Keratinocyte (primary cell): ENCODE data around the gene SORBS2. TPM values are rescaled to one million over a fixed set of nuclear protein-coding genes. Genes with fewer than 3 reads are reported as not detected.

Experiments
- DNase-seq: peaks from one replicate; pipeline ENCODE4 v3.0.0-alpha.2; 2011; ENCODE audit warnings: low read depth, missing footprints, low spot score
- FAIRE-seq: peaks from 2 replicates; lab custom pipeline; 2011; peaks lifted over from hg19 to GRCh38; lab: Jason Lieb, UNC
- H2AFZ ChIP-seq: 2 replicates; pipeline ENCODE4 v1.6.0; 2012; ENCODE audit warnings: low read length, control low read depth, inconsistent platforms; ENCODE audit not compliant: control insufficient read depth
- H3K27ac ChIP-seq: 2 replicates; pipeline ENCODE4 v1.5.1; 2011; ENCODE audit warnings: low read length; ENCODE audit not compliant: control insufficient read depth, insufficient read depth
- H3K27me3 ChIP-seq: 3 replicates; pipeline ENCODE4 v1.6.0; 2011; ENCODE audit warnings: low read length; ENCODE audit not compliant: control insufficient read depth, insufficient read depth; ENCODE audit errors: extremely low read depth
- H3K36me3 ChIP-seq, 2 experiments: 2 replicates in 1 of 2; 3 replicates in 1 of 2; pipeline ENCODE4 v1.5.1; 2011; ENCODE audit warnings: low read length in 2 of 2, mild to moderate bottlenecking in 1 of 2; ENCODE audit not compliant: control insufficient read depth in 2 of 2, insufficient read depth in 2 of 2; ENCODE audit errors: extremely low read depth in 1 of 2
- H3K4me1 ChIP-seq: 3 replicates; pipeline ENCODE4 v1.5.1; 2011; ENCODE audit warnings: low read length; ENCODE audit not compliant: control insufficient read depth, insufficient read depth; ENCODE audit errors: extremely low read depth
- H3K4me2 ChIP-seq: 3 replicates; pipeline ENCODE4 v1.6.0; 2011; ENCODE audit warnings: low read depth, low read length; ENCODE audit not compliant: control insufficient read depth, insufficient read depth; ENCODE audit errors: extremely low read depth
- H3K4me3 ChIP-seq, 3 experiments: fragments of 200-600 bp in 1 of 3; sonication (generic) in 1 of 3; 2 replicates in 2 of 3; 3 replicates in 1 of 3; pipeline ENCODE4 v1.5.1; 2011 to 2016; ENCODE audit warnings: low read length in 3 of 3, mild to moderate bottlenecking in 3 of 3, control low read depth in 2 of 3, inconsistent platforms in 1 of 3, low read depth in 1 of 3, mixed read lengths in 1 of 3, mixed run types in 1 of 3, moderate library complexity in 1 of 3; ENCODE audit not compliant: control insufficient read depth in 2 of 3, insufficient read depth in 2 of 3; ENCODE audit errors: extremely low read depth in 1 of 3
- H3K79me2 ChIP-seq: 2 replicates; pipeline ENCODE4 v1.6.0; 2012; ENCODE audit warnings: low read length; ENCODE audit not compliant: control insufficient read depth, insufficient read depth
- H3K9ac ChIP-seq: 3 replicates; pipeline ENCODE4 v1.6.0; 2011; ENCODE audit warnings: low read length; ENCODE audit not compliant: control insufficient read depth, insufficient read depth; ENCODE audit errors: extremely low read depth
- H3K9me1 ChIP-seq: 3 replicates; pipeline ENCODE4 v1.6.0; 2011; ENCODE audit warnings: low read length; ENCODE audit not compliant: control insufficient read depth, insufficient read depth; ENCODE audit errors: extremely low read depth
- H3K9me3 ChIP-seq: 2 replicates; pipeline ENCODE4 v1.5.1; 2012; ENCODE audit warnings: low read depth, low read length; ENCODE audit not compliant: control insufficient read depth
- H4K20me1 ChIP-seq: 3 replicates; pipeline ENCODE4 v1.6.0; 2011; ENCODE audit warnings: low read length; ENCODE audit not compliant: control insufficient read depth, insufficient read depth; ENCODE audit errors: extremely low read depth
- EZH2 ChIP-seq: IDR thresholded peaks from one replicate; pipeline ENCODE4 v1.6.1; 2012; ENCODE audit warnings: inconsistent platforms, mild to moderate bottlenecking, low read length, moderate library complexity
- dilution Hi-C: fragments of 300-500 bp; cut with MboI; formaldehyde crosslinking; loops from one replicate; pipeline ENCODE4 v1.7.0; 2020; ENCODE audit warnings: low sequenced_read_pairs; ENCODE audit not compliant: extremely low pct_ligation_motif_present
- polyA plus RNA-seq, 5 experiments: library from polyadenylated mRNA; depleted of rRNA in 3 of 5; stranded (reverse) in 3 of 5; stranded (forward) in 1 of 5; unstranded in 1 of 5; fragments of >200 nt; gene quantifications; 1 replicate in 1 of 5; 2 replicates in 3 of 5; 3 replicates in 1 of 5; pipeline versions ENCODE4 v1.2.1 to v1.2.3, GENCODE V29; 2011 to 2012; ENCODE audit warnings: missing spikeins in 2 of 5, low read depth in 1 of 5, low replicate concordance in 1 of 5
- TF ChIP-seq, protein P1 (sequence below), 3 experiments: IDR thresholded peaks in 1 of 3; conservative IDR thresholded peaks in 1 of 3; optimal IDR thresholded peaks in 1 of 3; 2 replicates in 2 of 3; 3 replicates in 1 of 3; pipeline versions ENCODE3 to v1.5.1; 2011; ENCODE audit warnings: low read length in 3 of 3, mild to moderate bottlenecking in 3 of 3, moderate library complexity in 2 of 3, control low read depth in 1 of 3, inconsistent platforms in 1 of 3; ENCODE audit not compliant: insufficient read depth in 2 of 3; ENCODE audit errors: extremely low read depth in 1 of 3

Gene SORBS2
- polyA plus RNA-seq, 1 donor (not counting 4 experiments of a cell fraction or from before 2014, with no cell fraction given): 0.14 TPM

DNA sequence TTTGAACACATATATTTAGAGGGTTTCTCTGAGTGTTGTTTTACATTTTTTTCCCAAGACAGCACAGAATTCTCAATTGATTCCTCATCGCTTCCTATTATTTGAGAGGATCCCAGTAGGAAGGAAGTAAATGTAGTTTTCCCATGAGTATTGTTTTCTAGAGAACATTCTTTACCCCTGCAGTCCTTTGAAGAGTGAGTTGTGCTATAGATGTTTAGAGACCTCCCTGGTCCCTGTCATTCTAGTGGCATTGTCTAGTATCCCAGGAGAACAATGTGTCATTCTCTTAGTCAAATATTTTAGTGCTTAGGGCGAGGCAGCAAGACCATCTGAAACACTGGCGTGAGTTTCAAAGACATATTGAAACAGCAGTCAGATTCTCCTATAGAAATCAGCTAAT, 32.5 kb downstream of the SORBS2 start:
- TF ChIP-seq, protein P1, sequence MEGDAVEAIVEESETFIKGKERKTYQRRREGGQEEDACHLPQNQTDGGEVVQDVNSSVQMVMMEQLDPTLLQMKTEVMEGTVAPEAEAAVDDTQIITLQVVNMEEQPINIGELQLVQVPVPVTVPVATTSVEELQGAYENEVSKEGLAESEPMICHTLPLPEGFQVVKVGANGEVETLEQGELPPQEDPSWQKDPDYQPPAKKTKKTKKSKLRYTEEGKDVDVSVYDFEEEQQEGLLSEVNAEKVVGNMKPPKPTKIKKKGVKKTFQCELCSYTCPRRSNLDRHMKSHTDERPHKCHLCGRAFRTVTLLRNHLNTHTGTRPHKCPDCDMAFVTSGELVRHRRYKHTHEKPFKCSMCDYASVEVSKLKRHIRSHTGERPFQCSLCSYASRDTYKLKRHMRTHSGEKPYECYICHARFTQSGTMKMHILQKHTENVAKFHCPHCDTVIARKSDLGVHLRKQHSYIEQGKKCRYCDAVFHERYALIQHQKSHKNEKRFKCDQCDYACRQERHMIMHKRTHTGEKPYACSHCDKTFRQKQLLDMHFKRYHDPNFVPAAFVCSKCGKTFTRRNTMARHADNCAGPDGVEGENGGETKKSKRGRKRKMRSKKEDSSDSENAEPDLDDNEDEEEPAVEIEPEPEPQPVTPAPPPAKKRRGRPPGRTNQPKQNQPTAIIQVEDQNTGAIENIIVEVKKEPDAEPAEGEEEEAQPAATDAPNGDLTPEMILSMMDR (optimal IDR thresholded peaks at IDR 0.05 in 1 of 3, IDR thresholded peaks at IDR 0.05 in 1 of 3, conservative IDR thresholded peaks at IDR 0.05 in 1 of 3; ENCODE audit: extremely low read depth in 1 of 3, insufficient read depth in 2 of 3, low read length in 3 of 3): no peak
- no peak for TF ChIP-seq EZH2
- H3K27me3 ChIP-seq: no peaks in the 10 kb centered on the region
- H3K9me3 ChIP-seq: no peaks in the 10 kb centered on the region
- H3K4me3 ChIP-seq: no peak overlapping the region
- H3K9me1 ChIP-seq: no peaks in the 10 kb centered on the region
- no peak overlapping the region for H3K27ac ChIP-seq
- dilution Hi-C loops: no loop called here
- H3K79me2 ChIP-seq: no peaks in the 10 kb centered on the region
- FAIRE-seq (no peak), DNase-seq (no peak)
- H4K20me1 ChIP-seq: no peaks in the 10 kb centered on the region
- H3K4me1 ChIP-seq: peaks cover 6% of the 10 kb centered on the region
- no peak overlapping the region for H3K4me2 ChIP-seq
- H3K9ac ChIP-seq: no peak overlapping the region
- no peaks in the 10 kb centered on the region for H3K36me3 ChIP-seq
- H2AFZ ChIP-seq: no peak overlapping the region

DNA sequence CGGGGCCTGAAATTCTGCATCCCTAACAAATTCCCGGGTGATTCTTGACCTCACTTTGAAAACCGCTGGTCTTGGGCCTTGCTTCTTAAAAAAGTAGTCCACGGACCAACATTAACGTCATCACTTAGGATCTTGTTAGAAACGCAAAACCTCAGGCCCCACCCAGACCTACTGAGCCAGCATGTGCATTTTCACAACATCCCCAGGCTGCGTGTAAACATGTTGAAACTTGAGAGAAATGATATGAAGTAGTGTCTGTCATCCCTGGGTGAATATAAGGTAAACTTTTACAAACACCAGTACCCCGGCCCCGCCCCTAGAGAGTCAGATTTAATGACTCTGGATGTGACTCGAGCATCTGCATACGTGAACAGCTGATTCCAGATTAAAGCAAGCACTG, 33.7 kb downstream of the SORBS2 start:
- no peaks in the 10 kb centered on the region for H3K36me3 ChIP-seq
- FAIRE-seq: no peak
- no peaks in the 10 kb centered on the region for H4K20me1 ChIP-seq

More for the DNA sequence above, 33.7 kb downstream of the SORBS2 start:
- no peak overlapping the region for H3K27ac ChIP-seq
- H3K9ac ChIP-seq: no peak overlapping the region
- no peak for TF ChIP-seq EZH2
- dilution Hi-C loops: no loop called here
- no peaks in the 10 kb centered on the region for H3K79me2 ChIP-seq
- H3K4me1 ChIP-seq: peaks cover 6% of the 10 kb centered on the region
- H3K4me2 ChIP-seq: no peak overlapping the region
- H3K27me3 ChIP-seq: no peaks in the 10 kb centered on the region
- no peak for DNase-seq
- H3K9me1 ChIP-seq: no peaks in the 10 kb centered on the region
- no peak overlapping the region for H2AFZ ChIP-seq
- H3K9me3 ChIP-seq: no peaks in the 10 kb centered on the region
- no peak overlapping the region for H3K4me3 ChIP-seq
